Measurements from ENCODE around the gene SLC35B1.

SLC35B1 gene

DNA sequence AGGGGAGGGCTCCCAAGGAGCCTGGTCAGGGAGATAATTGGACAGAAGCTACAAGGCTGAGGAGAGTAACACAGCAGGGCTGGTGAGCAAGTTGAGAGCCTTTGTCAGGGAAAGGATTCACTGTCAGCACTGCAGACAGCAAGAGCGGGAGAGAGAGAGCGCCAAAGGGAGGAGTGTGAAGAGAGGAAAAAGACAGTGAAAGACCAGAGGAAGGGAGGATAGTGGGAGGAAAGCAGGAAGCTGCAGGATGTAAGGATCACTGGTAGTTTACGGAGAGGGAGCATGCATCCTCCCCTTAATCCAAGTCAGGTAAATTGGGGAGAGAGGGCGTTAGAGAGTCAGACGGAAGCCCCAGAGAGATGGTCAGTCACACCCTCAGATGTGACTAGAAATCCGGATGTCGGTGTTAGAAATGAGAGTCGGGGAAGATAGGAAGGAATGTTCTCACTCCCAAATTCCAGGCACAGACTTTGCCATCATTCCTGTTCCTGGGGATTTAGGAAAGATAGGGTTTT, 16.0 kb downstream of the SLC35B1 start:
- no peak for TF ChIP-seq CTCF (IDR thresholded peaks at IDR 0.05; ENCODE audit: control insufficient read depth, extremely low read depth, insufficient read depth)
- DNase-seq (ENCODE audit: low read depth) = no peak
- H3K4me3 ChIP-seq (ENCODE audit: low read depth, low read length) = no peak overlapping the region

DNA sequence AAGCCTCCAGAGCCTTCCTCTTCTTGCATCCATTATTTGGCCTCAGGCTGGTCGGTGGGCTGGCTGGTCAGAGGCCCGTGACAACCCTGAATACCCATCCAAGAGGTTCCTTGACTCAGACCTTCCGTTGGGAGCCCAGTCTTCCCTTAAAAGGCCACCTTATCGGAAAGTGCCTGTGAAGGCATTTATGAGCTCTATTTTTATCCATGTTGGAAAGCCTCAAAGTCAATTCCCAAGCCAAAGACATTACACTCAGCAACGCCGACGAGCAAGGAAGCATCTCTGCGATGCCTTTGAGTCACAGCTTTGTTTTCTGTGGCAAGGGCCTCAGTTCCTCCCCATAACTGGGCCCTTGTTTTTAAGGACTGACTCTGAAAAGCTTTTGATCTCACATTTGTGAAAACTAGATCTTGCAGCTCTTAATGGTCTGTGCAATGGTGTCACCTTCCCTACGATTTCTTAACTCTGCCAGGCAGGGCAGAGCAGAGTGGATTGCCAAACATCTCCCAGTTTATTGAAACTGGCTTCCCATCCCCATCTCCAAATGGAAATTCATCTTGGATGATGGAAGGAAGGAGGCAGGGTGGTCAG, 16.6 kb downstream of the SLC35B1 start:
- no peak for TF ChIP-seq CTCF (IDR thresholded peaks at IDR 0.05; ENCODE audit: control insufficient read depth, extremely low read depth, insufficient read depth)
- no peak overlapping the region for H3K4me3 ChIP-seq (ENCODE audit: low read depth, low read length)
- DNase-seq (ENCODE audit: low read depth) = no peak

DNA sequence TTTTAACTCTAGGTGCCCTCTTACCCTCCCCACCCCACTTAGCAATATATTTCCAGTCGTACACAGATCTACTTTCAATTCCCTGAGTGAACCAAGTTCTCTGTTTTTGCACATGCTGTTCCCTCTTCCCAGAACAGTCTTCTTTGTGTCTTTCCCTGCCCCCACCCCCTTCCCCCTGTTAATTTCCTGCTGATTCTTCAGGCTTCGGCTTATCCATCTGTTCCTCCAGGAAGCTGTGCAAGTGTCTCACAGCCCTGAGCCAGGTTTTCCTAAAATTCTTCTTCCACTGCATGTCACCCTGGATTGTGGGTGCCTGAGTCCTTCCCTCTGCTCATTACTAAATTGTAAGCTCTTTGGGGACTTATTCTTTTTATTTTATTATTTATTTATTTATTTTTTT, 17.5 kb downstream of the SLC35B1 start:
- TF ChIP-seq CTCF (IDR thresholded peaks at IDR 0.05; ENCODE audit: control insufficient read depth, extremely low read depth, insufficient read depth) = no peak
- no peak for DNase-seq (ENCODE audit: low read depth)
- no peak overlapping the region for H3K4me3 ChIP-seq (ENCODE audit: low read depth, low read length)

GRCh38 chr17:49688848-49689247, 18.9 kb downstream of the SLC35B1 start:
- H3K4me3 ChIP-seq (ENCODE audit: low read depth, low read length) = no peak overlapping the region
- DNase-seq (ENCODE audit: low read depth) = no peak
- no peak for TF ChIP-seq CTCF (IDR thresholded peaks at IDR 0.05; ENCODE audit: control insufficient read depth, extremely low read depth, insufficient read depth)

DNA sequence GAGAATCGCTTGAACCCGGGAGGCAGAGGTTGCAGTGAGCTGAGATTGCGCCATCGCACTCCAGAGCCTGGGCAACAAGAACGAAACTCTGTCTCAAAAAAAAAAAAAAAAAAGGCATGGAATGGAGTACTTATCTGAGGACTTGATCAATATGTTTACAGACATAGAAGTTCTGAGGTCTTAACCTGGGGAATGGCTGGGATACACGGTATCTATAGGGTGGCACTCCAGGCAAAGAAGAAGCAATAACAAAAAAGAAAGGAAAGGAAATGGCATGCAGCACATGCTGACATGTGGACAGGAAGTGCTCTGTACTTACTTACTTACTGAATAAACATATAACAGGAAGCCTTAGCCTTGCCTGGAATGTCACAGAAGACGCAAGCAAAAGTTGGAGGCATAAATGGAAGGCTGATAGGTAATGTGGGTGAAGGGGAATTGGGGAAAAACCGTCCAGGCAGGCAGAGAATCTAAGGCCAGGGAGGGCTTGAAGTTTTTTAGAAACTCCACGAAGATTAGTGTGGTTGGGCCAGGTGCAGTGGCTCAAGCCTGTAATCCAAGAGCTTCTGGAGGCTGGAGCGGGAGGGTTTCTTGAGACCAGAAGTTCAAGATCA, 19.8 kb downstream of the SLC35B1 start:
- no peak for DNase-seq (ENCODE audit: low read depth)
- H3K4me3 ChIP-seq (ENCODE audit: low read depth, low read length) = no peak overlapping the region
- no peak for TF ChIP-seq CTCF (IDR thresholded peaks at IDR 0.05; ENCODE audit: control insufficient read depth, extremely low read depth, insufficient read depth)

- no peak for TF ChIP-seq CTCF (IDR thresholded peaks at IDR 0.05; ENCODE audit: control insufficient read depth, extremely low read depth, insufficient read depth)
- DNase-seq (ENCODE audit: low read depth) = no peak
- no peak overlapping the region for H3K4me3 ChIP-seq (ENCODE audit: low read depth, low read length)
Measured at GRCh38 chr17:49681106-49681979, 26.4 kb downstream of the SLC35B1 start.
